GM19239 (cell line): Measurements from ENCODE around the gene EML6.

Source experiments
- DNase-seq: peaks from one replicate; pipeline ENCODE4 v3.0.0; 2011; ENCODE audit warnings: low spot score; ENCODE audit not compliant: insufficient read length
- FAIRE-seq: peaks from 2 replicates; lab custom pipeline; 2011; peaks lifted over from hg19 to GRCh38; lab: Jason Lieb, UNC

Gene EML6

GRCh38 chr2:54927751-54928615 is 204.5 kb downstream of the EML6 start:
- FAIRE-seq (no peak), DNase-seq (no peak)

- DNase-seq (no peak), FAIRE-seq (no peak)
Measured at GRCh38 chr2:54928719-54929118, 205.3 kb downstream of the EML6 start.

GRCh38 chr2:54931473-54931872 is 208.0 kb downstream of the EML6 start:
- no peak for FAIRE-seq
- DNase-seq = no peak

- FAIRE-seq = no peak
Measured at GRCh38 chr2:54935389-54935788, 211.9 kb downstream of the EML6 start.

GRCh38 chr2:54936766-54937165 is 213.3 kb downstream of the EML6 start:
- FAIRE-seq (no peak), DNase-seq (no peak)

More at GRCh38 chr2:54935389-54935788, 211.9 kb downstream of the EML6 start:
- DNase-seq = no peak

- DNase-seq (no peak), FAIRE-seq (no peak)
Measured at GRCh38 chr2:54939446-54940118, 216.1 kb downstream of the EML6 start.

GRCh38 chr2:54940723-54941122 is 217.3 kb downstream of the EML6 start:
- FAIRE-seq (no peak), DNase-seq (no peak)

GRCh38 chr2:54941248-54941984 is 218.0 kb downstream of the EML6 start:
- DNase-seq (no peak), FAIRE-seq (no peak)

GRCh38 chr2:54942373-54942772 is 218.9 kb downstream of the EML6 start:
- no peak for DNase-seq
- FAIRE-seq = no peak

- no peak for DNase-seq
- no peak for FAIRE-seq
Measured at GRCh38 chr2:54944724-54945326, 221.4 kb downstream of the EML6 start.

- DNase-seq (no peak), FAIRE-seq (no peak)
Measured at GRCh38 chr2:54945391-54946219, 222.1 kb downstream of the EML6 start.

GRCh38 chr2:54946220-54946805 is 222.9 kb downstream of the EML6 start:
- DNase-seq (no peak), FAIRE-seq (no peak)

GRCh38 chr2:54947136-54947535 is 223.7 kb downstream of the EML6 start:
- no peak for DNase-seq
- no peak for FAIRE-seq

- no peak for FAIRE-seq
Measured at GRCh38 chr2:54947646-54948045, 224.2 kb downstream of the EML6 start.

GRCh38 chr2:54948120-54948519 is 224.7 kb downstream of the EML6 start:
- no peak for DNase-seq
- FAIRE-seq = no peak

More at GRCh38 chr2:54947646-54948045, 224.2 kb downstream of the EML6 start:
- no peak for DNase-seq

- DNase-seq = no peak
- no peak for FAIRE-seq
Measured at GRCh38 chr2:54949431-54949830, 226.0 kb downstream of the EML6 start.

- FAIRE-seq (no peak), DNase-seq (no peak)
Measured at GRCh38 chr2:54950811-54951210, 227.3 kb downstream of the EML6 start.

GRCh38 chr2:54952425-54952824 is 229.0 kb downstream of the EML6 start:
- no peak for FAIRE-seq
- no peak for DNase-seq

- DNase-seq = no peak
Measured at GRCh38 chr2:54952978-54953456, 229.6 kb downstream of the EML6 start.

More at GRCh38 chr2:54952978-54953456, 229.6 kb downstream of the EML6 start:
- no peak for FAIRE-seq
